GM19455 (cell line): ENCODE results near the gene SOWAHC.

Source experiments
- ATAC-seq: cut with Tn5 transposase; IDR thresholded peaks from one replicate; pipeline ENCODE4 v1.9.1; 2021; ENCODE audit not compliant: unreplicated experiment

The SOWAHC gene

GRCh38 chr2:109644571-109645275 lies 30.6 kb downstream of the SOWAHC start:
- no peak for ATAC-seq

DNA sequence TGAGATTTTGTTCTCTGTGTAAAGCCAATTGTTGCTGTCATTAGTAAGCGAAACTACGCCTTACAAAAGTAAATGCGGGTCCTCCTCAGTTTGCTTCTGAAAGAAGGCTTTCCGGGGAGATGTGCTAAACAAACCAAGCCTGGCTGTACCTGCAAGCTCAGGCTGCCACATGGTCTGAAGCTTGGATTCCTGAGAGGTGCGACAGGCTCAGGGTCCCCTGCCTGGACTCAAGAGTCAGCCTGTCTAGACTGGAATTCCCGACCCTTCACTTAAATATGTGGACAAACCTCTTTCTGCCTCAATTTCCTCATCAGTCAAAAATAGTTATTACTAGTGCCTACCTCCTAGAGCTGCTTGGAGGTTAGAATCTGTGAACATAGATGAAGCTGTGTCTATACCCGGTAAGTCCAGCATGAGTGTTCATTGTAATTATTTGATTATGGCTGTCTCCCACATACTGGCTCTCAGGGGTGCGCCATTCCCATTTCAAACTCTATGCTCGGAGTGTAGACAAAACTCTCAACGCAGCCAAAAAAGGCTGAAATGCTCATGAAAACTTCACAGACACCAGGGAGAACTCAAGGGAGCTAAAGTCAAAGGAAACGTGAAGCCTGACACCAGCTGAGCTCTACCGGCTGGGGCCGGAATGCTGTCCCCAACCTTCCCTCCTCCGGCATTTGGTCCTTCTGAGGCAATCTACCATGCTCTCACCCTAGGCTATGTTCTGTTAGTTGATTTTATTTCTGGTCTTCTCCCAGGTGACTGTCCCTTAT lies 31.4 kb downstream of the SOWAHC start:
- no peak for ATAC-seq

- ATAC-seq: no peak
Observed at GRCh38 chr2:109646961-109647360, 32.8 kb downstream of the SOWAHC start.

DNA sequence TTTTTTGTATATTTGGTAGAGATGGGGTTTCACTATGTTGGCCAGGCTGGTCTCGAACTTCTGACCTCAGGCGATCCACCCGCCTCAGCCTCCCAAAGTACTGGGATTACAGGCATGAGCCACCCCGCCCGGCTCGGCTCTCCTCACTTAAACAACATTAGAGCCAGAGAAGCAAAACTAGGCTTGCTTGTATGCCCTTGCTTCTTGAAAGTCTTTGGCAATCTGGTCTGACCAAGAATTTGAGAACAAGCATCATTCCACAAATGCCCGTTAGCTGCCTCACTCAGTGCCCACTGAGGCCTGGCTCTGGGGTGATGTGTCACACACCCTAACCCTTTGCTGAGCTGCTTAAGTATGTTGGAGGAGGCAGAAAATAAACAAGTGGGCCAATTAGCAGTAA lies 33.5 kb downstream of the SOWAHC start:
- ATAC-seq: no peak

- ATAC-seq: no peak
Observed at GRCh38 chr2:109648041-109648527, 33.9 kb downstream of the SOWAHC start.

- ATAC-seq: no peak
Observed at GRCh38 chr2:109649736-109650695, 35.9 kb downstream of the SOWAHC start.

- ATAC-seq: no peak
Observed at GRCh38 chr2:109654326-109655050, 40.3 kb downstream of the SOWAHC start.

DNA sequence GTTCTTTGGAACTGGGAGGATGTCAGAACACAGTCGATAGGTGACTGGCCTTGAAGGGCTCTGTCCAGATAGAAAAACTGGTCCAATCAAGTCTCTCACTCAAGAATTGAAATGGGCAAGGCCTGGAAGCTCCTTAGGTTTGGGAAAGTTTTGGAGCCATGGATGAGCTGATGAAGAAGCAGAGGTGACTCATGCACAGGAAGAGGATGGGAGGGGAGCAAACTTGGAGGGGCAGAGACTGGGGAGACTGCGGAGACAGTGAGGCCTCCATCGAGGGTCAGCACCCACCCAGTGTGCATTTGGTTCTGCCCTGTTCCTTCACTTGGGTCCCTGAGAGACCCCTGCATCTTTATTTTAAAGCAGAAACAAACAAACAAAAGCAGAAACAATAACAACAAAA lies 41.1 kb downstream of the SOWAHC start:
- ATAC-seq: no peak

DNA sequence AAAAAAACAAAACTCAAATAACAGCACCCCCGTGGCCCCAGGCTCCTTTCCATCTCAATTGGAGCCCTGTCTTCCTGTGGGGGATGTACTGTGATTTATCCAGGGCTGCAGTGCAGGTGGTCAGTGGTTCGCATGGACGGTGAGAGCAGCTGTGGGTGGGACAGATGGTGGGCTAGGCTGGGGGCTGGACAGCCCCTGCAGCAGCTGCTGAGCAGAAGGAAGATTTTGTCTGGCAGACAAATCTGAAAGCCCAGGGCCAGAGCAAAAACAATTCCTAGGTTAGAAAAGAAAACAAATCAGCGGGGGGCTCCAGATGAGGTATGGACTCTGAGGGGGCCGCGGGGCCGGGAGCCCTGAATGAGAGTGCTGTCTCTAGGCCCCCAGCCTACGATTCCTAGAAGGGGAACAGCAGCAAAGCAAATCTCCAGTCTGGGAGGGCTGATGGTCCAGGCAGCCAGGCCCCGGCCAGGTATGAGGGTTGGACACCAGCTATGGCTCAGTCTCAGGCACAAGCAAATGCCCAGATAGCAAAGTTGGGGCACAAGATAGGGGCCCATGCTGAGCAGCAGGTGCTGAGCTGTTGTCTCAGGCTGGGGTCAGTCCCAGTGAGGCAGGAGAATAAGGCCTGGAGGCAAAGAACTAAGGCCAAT lies 45.4 kb downstream of the SOWAHC start:
- no peak for ATAC-seq

DNA sequence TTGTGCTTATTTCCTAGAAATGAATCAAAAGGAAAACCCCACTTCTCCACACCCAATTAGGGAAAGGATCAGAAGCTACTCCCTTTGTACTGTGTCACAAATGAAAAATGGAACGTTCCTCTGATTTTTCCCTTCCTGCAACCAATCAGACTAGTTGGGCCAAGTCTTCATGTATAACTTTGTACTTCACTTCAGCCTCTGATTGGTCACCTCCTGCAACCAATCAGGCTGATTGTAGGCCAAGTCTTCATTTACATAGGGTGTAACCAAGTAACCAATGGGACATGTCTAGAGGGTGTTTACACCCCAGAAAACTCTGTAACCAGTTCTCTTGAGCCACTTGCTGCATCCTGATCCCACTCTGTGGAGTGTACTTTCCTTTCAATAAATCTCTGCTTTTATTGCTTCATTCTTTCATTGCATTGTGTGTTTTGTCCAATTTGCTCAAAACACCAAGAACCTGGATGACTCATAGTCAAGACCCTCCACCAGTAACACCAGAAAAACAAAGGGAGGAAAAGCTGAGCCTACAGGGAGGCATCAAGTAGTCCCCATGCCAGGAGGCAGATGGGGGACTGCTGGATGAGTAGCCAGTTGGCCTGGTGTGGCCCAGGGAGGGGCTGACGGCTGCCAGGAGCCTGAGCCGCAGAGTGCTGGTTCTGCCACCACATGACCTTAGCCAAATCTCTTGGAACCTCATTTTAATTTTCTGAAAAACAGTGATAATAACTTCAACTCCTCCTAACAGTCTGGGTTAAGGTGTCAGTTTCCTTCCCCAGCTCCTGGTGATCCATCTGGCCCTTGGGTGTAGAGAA lies 46.1 kb downstream of the SOWAHC start:
- no peak for ATAC-seq

- ATAC-seq: no peak
Observed at GRCh38 chr2:109662889-109663288, 48.7 kb downstream of the SOWAHC start.

DNA sequence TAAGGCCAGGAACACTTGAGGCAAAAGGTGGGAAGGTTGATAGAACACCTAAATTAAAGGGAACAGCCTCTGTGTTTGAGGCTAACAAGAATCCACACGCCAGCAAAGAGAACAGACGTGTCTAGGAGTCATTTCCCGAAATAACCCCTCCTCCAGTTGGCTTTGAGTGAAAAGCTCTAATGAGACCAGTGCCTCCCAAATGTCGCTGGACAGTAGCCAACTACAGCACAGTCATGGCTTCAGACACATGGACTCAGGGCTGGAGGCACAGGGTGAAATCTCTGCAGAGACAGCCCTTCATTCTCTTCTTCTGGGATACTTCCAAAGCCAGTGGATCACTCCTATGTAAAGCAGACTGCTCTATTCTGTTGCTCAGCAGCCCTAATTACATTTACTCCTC lies 49.6 kb downstream of the SOWAHC start:
- ATAC-seq: no peak

GRCh38 chr2:109666466-109666865 lies 52.3 kb downstream of the SOWAHC start:
- no peak for ATAC-seq
